ENCODE measurements around the gene SEPTIN1. TPM values are rescaled to one million over a fixed set of nuclear protein-coding genes. Genes with fewer than 3 reads are reported as not detected.

SEPTIN1 gene
- total and polyA plus RNA-seq, 2 of the 13 experiments (the other 11 are each of a cell fraction or from before 2014, with no cell fraction given) = 0.18 to 0.67 TPM

DNA sequence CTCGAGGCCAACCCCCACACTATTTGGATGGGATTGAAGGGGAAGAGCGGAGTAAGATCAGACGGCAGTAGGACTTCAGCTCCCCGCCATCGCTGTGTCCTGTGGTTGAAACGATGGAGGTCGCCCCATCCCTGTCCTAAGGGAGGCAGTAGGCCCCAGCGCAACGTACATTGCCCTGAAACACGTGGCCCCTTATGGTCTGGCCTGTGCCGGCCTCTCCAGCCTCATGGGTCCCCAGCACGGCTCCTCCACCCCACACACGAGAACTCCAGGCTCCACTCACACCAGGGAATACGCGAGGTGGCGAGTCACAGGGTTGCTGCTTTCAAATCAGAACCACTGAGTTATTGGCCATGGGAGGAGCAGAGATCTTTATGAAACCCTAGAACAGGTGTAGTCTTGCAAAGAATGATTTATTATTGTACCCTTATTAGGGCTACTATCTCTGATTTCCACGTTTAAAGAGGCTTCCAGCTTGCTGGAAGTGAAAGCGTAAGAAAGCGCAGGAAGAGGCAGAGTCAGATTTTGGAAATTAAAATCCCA lies 48.1 kb upstream of the SEPTIN1 start (continued):
- TF ChIP-seq HNRNPL (IDR thresholded peaks at IDR 0.05; ENCODE audit: low read depth, low read length) = no peak
- no peak for TF ChIP-seq TCF12 (IDR thresholded peaks at IDR 0.05)
- peak; percentile 60; the same call in 1 of the 2 replicates for TF ChIP-seq TCF12 (CRISPR knock-in tag; IDR thresholded peaks at IDR 0.05)
- peak; percentile 37; the same call in 1 of the 2 replicates for TF ChIP-seq ZNF468 (CRISPR knock-in tag; IDR thresholded peaks at IDR 0.05)
- no peak for TF ChIP-seq PHF5A (CRISPR knock-in tag; IDR thresholded peaks at IDR 0.05; ENCODE audit: low read depth, unreplicated experiment)
- TF ChIP-seq RFX5 (IDR thresholded peaks at IDR 0.05; ENCODE audit: low read depth, low read length) = no peak
- peak; percentile 63; the same call in 1 of the 2 replicates for TF ChIP-seq ZNF350 (CRISPR knock-in tag; IDR thresholded peaks at IDR 0.05; ENCODE audit: borderline replicate concordance, low read depth)
- no peak for TF ChIP-seq ZNF703 (CRISPR knock-in tag; IDR thresholded peaks at IDR 0.05; ENCODE audit: borderline replicate concordance)
- TF ChIP-seq ZNF292 (CRISPR knock-in tag; IDR thresholded peaks at IDR 0.05; ENCODE audit: borderline replicate concordance, low read depth) = no peak
- TF ChIP-seq SKI (IDR thresholded peaks at IDR 0.05; ENCODE audit: partially characterized antibody) = no peak
- no peak for TF ChIP-seq RFX1 (IDR thresholded peaks at IDR 0.05)
- no peak for TF ChIP-seq ATM (IDR thresholded peaks at IDR 0.05; ENCODE audit: borderline replicate concordance)
- no peak for TF ChIP-seq ZNF207 (IDR thresholded peaks at IDR 0.05; ENCODE audit: borderline replicate concordance)
- peak; percentile 83; the same call in 1 of the 2 replicates for TF ChIP-seq IRX3 (CRISPR knock-in tag; IDR thresholded peaks at IDR 0.05; ENCODE audit: borderline replicate concordance, low read depth)
- TF ChIP-seq EEA1 (CRISPR knock-in tag; IDR thresholded peaks at IDR 0.05; ENCODE audit: borderline replicate concordance) = peak; percentile 93; the same call in 1 of the 2 replicates
- TF ChIP-seq ZNF335 (CRISPR knock-in tag; IDR thresholded peaks at IDR 0.05) = no peak
- TF ChIP-seq RXRA (CRISPR knock-in tag; IDR thresholded peaks at IDR 0.05) = peak; percentile 44; the same call in 1 of the 2 replicates
- no peak for TF ChIP-seq ZNF367 (CRISPR knock-in tag; IDR thresholded peaks at IDR 0.05; ENCODE audit: borderline replicate concordance)
- peak; percentile 63 for TF ChIP-seq ARNT2 (CRISPR knock-in tag; IDR thresholded peaks at IDR 0.05; ENCODE audit: low read depth)
- no peak for TF ChIP-seq ZSCAN30 (CRISPR knock-in tag; IDR thresholded peaks at IDR 0.05)
- TF ChIP-seq AGO2 (optimal IDR thresholded peaks at IDR 0.05; ENCODE audit: low read depth, low read length) = no peak
- TF ChIP-seq FOXA3 (CRISPR knock-in tag; IDR thresholded peaks at IDR 0.05) = peak; percentile 16; the same call in 1 of the 2 replicates
- no peak for TF ChIP-seq ZNF34 (CRISPR knock-in tag; IDR thresholded peaks at IDR 0.05; ENCODE audit: borderline replicate concordance)
- TF ChIP-seq ZNF782 (CRISPR knock-in tag; IDR thresholded peaks at IDR 0.05; ENCODE audit: borderline replicate concordance) = peak; percentile 89; the same call in 1 of the 2 replicates
- 0 out of 2 replicates have a peak, but pooled peaks have one; percentile 80 for TF ChIP-seq CC2D1A (CRISPR knock-in tag; IDR thresholded peaks at IDR 0.05)
- TF ChIP-seq TBX3 (IDR thresholded peaks at IDR 0.05; ENCODE audit: borderline replicate concordance) = no peak
- TF ChIP-seq, protein P1, sequence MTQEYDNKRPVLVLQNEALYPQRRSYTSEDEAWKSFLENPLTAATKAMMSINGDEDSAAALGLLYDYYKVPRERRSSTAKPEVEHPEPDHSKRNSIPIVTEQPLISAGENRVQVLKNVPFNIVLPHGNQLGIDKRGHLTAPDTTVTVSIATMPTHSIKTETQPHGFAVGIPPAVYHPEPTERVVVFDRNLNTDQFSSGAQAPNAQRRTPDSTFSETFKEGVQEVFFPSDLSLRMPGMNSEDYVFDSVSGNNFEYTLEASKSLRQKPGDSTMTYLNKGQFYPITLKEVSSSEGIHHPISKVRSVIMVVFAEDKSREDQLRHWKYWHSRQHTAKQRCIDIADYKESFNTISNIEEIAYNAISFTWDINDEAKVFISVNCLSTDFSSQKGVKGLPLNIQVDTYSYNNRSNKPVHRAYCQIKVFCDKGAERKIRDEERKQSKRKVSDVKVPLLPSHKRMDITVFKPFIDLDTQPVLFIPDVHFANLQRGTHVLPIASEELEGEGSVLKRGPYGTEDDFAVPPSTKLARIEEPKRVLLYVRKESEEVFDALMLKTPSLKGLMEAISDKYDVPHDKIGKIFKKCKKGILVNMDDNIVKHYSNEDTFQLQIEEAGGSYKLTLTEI (CRISPR knock-in tag; conservative IDR thresholded peaks at IDR 0.05) = no peak
- TF ChIP-seq PLRG1 (conservative IDR thresholded peaks at IDR 0.05) = no peak
- peak; percentile 8; the same call in 1 of the 2 replicates for TF ChIP-seq ZNF275 (CRISPR knock-in tag; IDR thresholded peaks at IDR 0.05; ENCODE audit: borderline replicate concordance)
- TF ChIP-seq FOXO1 (CRISPR knock-in tag; IDR thresholded peaks at IDR 0.05) = no peak; the same call in 1 of the 2 replicates
- TF ChIP-seq PCBP2 (optimal IDR thresholded peaks at IDR 0.05; ENCODE audit: low read depth, low read length, poor library complexity, severe bottlenecking) = no peak
